ENCODE results near the gene DNAH17. TPM values are rescaled to one million over a fixed set of nuclear protein-coding genes. Genes with fewer than 3 reads are reported as not detected.

The DNAH17 gene
- total RNA-seq, 4 donors from 2014 or later, result under 0.01 TPM; not detected in 3

GRCh38 chr17:78416791-78417530 is 160.2 kb downstream of the DNAH17 start:
- WGBS, 2 donors (ENCODE audit: low coverage in 1 of 2), result 38 to 83% methylated on average over 1 to 14 of the region's 15 CpGs
- Histone ChIP-seq H3K27ac (peak overlapping the region; percentile 76 to 84 (median 83)), H3K4me3 (no peak overlapping the region), H3K27me3 (no peaks in the 10 kb centered on the region), H3K4me1 (peaks cover 18 to 68% (median 52%) of the 10 kb centered on the region in 4 donors), H3K9me3 (no peaks in the 10 kb centered on the region), H3K36me3 (peaks cover 0 to 7% (median 3%) of the 10 kb centered on the region in 4 donors)
- peak; percentile 68 for TF ChIP-seq EP300 (IDR thresholded peaks at IDR 0.05; ENCODE audit: low read depth)
- peak; percentile 22 for TF ChIP-seq POLR2A (IDR thresholded peaks at IDR 0.05)
- TF ChIP-seq, protein P1, sequence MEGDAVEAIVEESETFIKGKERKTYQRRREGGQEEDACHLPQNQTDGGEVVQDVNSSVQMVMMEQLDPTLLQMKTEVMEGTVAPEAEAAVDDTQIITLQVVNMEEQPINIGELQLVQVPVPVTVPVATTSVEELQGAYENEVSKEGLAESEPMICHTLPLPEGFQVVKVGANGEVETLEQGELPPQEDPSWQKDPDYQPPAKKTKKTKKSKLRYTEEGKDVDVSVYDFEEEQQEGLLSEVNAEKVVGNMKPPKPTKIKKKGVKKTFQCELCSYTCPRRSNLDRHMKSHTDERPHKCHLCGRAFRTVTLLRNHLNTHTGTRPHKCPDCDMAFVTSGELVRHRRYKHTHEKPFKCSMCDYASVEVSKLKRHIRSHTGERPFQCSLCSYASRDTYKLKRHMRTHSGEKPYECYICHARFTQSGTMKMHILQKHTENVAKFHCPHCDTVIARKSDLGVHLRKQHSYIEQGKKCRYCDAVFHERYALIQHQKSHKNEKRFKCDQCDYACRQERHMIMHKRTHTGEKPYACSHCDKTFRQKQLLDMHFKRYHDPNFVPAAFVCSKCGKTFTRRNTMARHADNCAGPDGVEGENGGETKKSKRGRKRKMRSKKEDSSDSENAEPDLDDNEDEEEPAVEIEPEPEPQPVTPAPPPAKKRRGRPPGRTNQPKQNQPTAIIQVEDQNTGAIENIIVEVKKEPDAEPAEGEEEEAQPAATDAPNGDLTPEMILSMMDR (IDR thresholded peaks at IDR 0.05), result no peak
- TF ChIP-seq POLR2AphosphoS5 (IDR thresholded peaks at IDR 0.05), result peak; percentile 47 to 55 (median 52)
- peak; percentile 42 for DNase-seq
- intact Hi-C loops (cut with DNase I; ENCODE audit: low total_unique reads), result no loop called here
- in situ Hi-C loops (cut with MboI; ENCODE audit: low pct_ligation_motif_present in 1 of 4, low pct_unique_long_range_greater_than_20kb in 1 of 4, low sequenced_read_pairs in 3 of 4), result loop anchor here in 1 of 4 donors (5.0 kb wide), 1 partner anchor 130 kb away; no protein-coding TSS in a partner anchor

- H3K9me3 ChIP-seq, result no peaks in the 10 kb centered on the region
- no peaks in the 10 kb centered on the region for H3K27me3 ChIP-seq
- in situ Hi-C loops (cut with MboI; ENCODE audit: low pct_ligation_motif_present in 1 of 4, low pct_unique_long_range_greater_than_20kb in 1 of 4, low sequenced_read_pairs in 3 of 4) (loop anchor here in 1 of 4 donors (5.0 kb wide), 1 partner anchor 129 kb away; no protein-coding TSS in a partner anchor), intact Hi-C loops (cut with DNase I; ENCODE audit: low total_unique reads) (no loop called here)
- peaks cover 0 to 7% (median 3%) of the 10 kb centered on the region in 4 donors for H3K36me3 ChIP-seq
- WGBS, 2 donors (ENCODE audit: low coverage in 1 of 2), result 69 to 73% methylated on average over 3 to 17 of the region's 17 CpGs
- no peak for TF ChIP-seq POLR2A (IDR thresholded peaks at IDR 0.05)
- no peak for TF ChIP-seq EP300 (IDR thresholded peaks at IDR 0.05; ENCODE audit: low read depth)
- TF ChIP-seq, protein P1 (IDR thresholded peaks at IDR 0.05), result no peak
- no peak for TF ChIP-seq POLR2AphosphoS5 (IDR thresholded peaks at IDR 0.05)
- peaks cover 25 to 69% (median 59%) of the 10 kb centered on the region in 4 donors for H3K4me1 ChIP-seq
- DNase-seq, result peak; percentile 39
- no peak overlapping the region for H3K4me3 ChIP-seq
- peak overlapping the region; percentile 76 to 84 (median 83) for H3K27ac ChIP-seq
Observed at GRCh38 chr17:78415821-78416711, 161.1 kb downstream of the DNAH17 start.

DNA sequence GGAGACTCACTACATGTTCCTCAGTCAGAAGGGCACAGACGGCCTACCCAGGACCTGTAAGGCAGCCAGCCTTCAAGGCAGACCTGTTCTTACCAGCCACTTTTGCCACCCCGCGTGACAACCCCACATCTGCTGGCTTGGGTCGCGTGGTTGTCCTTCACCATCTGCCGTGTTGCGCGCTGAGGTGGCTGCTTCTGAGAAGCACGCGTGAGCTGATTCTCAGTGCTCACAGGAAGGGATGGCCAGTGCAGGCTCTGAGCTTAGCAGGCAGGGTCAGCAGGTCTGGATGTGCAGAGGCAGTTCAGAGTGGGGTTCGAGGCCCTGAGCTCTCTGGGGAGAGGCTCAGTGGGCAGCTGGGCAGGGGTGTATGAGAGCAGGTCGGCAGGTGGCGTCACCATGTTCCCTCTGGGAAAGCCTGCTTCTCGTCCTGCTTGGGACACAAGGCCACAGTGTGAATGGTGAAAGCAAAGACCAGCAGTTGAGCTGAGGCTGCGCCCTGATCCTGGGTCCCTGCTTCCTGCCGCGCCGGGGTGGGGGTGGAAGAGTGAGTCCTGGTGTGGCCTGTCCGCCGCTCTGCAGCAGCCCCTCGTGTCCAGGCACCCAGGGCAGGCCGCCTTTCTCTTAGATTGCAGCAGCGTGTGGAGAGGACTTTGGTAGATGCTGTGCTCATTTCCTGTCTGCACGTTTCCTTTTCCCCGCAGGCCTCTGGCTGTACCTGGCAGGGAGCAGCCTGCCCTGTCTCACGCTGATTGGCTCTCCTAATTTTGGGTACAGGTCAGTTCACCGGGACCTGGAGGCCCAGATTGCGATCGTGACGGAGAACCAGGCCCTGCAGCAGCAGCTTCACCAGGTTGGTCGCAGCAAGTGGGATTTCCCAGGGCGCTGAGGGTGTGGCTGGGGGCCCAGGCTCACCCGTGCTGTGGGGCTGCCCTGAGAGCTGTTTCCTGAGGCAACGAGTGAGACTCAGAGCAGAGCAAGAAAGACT is 162.7 kb downstream of the DNAH17 start:
- Histone ChIP-seq H3K4me3 (no peak overlapping the region), H3K27me3 (no peaks in the 10 kb centered on the region), H3K36me3 (peaks cover 0 to 1% (median under 1%) of the 10 kb centered on the region in 4 donors), H3K27ac (peak overlapping the region; percentile 28 to 84 (median 83)), H3K9me3 (no peaks in the 10 kb centered on the region), H3K4me1 (peaks cover 38 to 81% (median 70%) of the 10 kb centered on the region in 4 donors)
- intact Hi-C loops (cut with DNase I; ENCODE audit: low total_unique reads) (no loop called here), in situ Hi-C loops (cut with MboI; ENCODE audit: low pct_ligation_motif_present in 1 of 4, low pct_unique_long_range_greater_than_20kb in 1 of 4, low sequenced_read_pairs in 3 of 4) (loop anchor here in 1 of 4 donors (5.0 kb wide), 1 partner anchor 127 kb away; no protein-coding TSS in a partner anchor)
- TF ChIP-seq, protein P1 (IDR thresholded peaks at IDR 0.05), result no peak
- no peak for TF ChIP-seq POLR2AphosphoS5 (IDR thresholded peaks at IDR 0.05)
- TF ChIP-seq POLR2A (IDR thresholded peaks at IDR 0.05), result no peak
- no peak for TF ChIP-seq EP300 (IDR thresholded peaks at IDR 0.05; ENCODE audit: low read depth)
- DNase-seq, result no peak
- WGBS, 2 donors (ENCODE audit: low coverage in 1 of 2), result 81% methylated on average over 34 of the region's 34 CpGs; no CpG with 5 or more reads in 1 of the 2 donors

Data from transverse colon (tissue), 4 donors.